ENCODE results near the gene VAPB. TPM values are rescaled to one million over a fixed set of nuclear protein-coding genes. Genes with fewer than 3 reads are reported as not detected.

The VAPB gene
- total and polyA plus RNA-seq, 8 donors = 36.3 to 52.9 (median 46.2) TPM

- H3K27ac ChIP-seq = no peak overlapping the region
- no peaks in the 10 kb centered on the region for H3K27me3 ChIP-seq
- H3K36me3 ChIP-seq = peaks cover 0 to 6% of the 10 kb centered on the region in 2 donors
- intact Hi-C loops (cut with DNase I) = no loop called here
- ATAC-seq (peak; percentile 74), DNase-seq (no peak)
- H3K9me3 ChIP-seq = no peaks in the 10 kb centered on the region
- no peak for TF ChIP-seq CTCF (IDR thresholded peaks at IDR 0.05)
- peaks cover 0 to 11% of the 10 kb centered on the region in 2 donors for H3K4me1 ChIP-seq
- no peak overlapping the region for H3K4me3 ChIP-seq
Measured at GRCh38 chr20:58432186-58432954, 43.3 kb downstream of the VAPB start.

DNA sequence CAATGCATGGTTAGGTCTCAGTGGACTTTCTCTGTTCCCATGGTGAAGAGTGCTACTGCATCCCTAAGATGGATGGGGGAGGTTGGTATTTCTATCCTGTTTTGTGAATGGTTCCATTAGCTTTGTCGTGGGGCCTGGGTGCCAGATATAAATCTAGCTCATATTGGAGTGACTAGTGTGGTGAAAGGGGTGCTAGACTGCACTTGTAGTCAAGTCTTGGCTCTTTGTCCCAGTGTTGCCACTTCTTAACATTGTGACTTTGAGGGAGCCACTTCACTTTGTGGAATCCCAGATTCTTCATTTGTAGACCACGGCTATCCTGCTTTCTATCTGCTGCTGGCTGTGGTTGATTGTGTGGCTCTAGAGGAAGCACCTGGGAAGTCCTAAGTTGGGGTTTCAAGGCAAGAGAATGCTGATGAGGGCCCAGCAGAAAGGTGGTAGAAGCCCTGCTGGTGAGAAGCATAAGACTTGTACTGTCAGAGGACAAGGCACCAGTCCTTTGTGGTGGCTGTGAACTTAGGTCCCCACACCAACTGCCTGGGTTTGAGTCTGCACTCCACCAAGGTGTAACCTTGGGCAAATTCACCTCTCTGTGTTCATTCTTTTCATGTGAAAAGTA is 44.1 kb downstream of the VAPB start:
- no peak overlapping the region for H3K27ac ChIP-seq
- peaks cover 0 to 11% of the 10 kb centered on the region in 2 donors for H3K4me1 ChIP-seq
- ATAC-seq = no peak
- intact Hi-C loops (cut with DNase I) = no loop called here
- peaks cover 0 to 6% of the 10 kb centered on the region in 2 donors for H3K36me3 ChIP-seq
- H3K27me3 ChIP-seq = no peaks in the 10 kb centered on the region
- H3K9me3 ChIP-seq = no peaks in the 10 kb centered on the region
- DNase-seq = no peak
- no peak overlapping the region for H3K4me3 ChIP-seq
- TF ChIP-seq CTCF (IDR thresholded peaks at IDR 0.05) = no peak

DNA sequence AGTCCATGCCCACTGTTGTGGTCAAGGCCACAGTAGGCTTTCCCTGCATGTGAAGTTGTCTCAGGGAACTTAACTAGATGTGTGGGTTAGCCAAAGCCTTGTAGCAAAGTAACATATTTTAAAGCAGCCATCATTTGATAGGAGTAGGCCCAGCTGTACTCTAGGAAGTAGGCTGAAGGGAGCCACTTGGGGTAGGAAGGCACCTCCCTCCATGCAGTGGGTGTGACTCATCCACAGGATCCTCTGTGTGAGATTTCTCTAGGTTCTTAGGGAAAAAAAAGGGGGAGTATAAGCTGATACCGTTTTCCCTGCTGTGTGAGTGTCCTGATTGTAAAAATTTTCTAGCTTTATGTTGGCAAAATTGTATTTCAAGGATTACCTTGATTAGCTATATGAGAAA is 44.7 kb downstream of the VAPB start:
- no peaks in the 10 kb centered on the region for H3K27me3 ChIP-seq
- no peaks in the 10 kb centered on the region for H3K9me3 ChIP-seq
- peaks cover 0 to 11% of the 10 kb centered on the region in 2 donors for H3K36me3 ChIP-seq
- H3K4me3 ChIP-seq = no peak overlapping the region
- intact Hi-C loops (cut with DNase I) = no loop called here
- no peak for TF ChIP-seq CTCF (IDR thresholded peaks at IDR 0.05)
- H3K4me1 ChIP-seq = peaks cover 0 to 11% of the 10 kb centered on the region in 2 donors
- no peak overlapping the region for H3K27ac ChIP-seq
- ATAC-seq = peak; percentile 73
- DNase-seq = no peak

GRCh38 chr20:58434326-58434725 is 45.3 kb downstream of the VAPB start:
- intact Hi-C loops (cut with DNase I) = no loop called here
- DNase-seq (no peak), ATAC-seq (no peak)
- Histone ChIP-seq H3K4me3 (no peak overlapping the region), H3K4me1 (peaks cover 0 to 11% of the 10 kb centered on the region in 2 donors), H3K36me3 (peaks cover 0 to 11% of the 10 kb centered on the region in 2 donors), H3K27me3 (no peaks in the 10 kb centered on the region), H3K9me3 (no peaks in the 10 kb centered on the region), H3K27ac (no peak overlapping the region)
- TF ChIP-seq CTCF (IDR thresholded peaks at IDR 0.05) = no peak

DNA sequence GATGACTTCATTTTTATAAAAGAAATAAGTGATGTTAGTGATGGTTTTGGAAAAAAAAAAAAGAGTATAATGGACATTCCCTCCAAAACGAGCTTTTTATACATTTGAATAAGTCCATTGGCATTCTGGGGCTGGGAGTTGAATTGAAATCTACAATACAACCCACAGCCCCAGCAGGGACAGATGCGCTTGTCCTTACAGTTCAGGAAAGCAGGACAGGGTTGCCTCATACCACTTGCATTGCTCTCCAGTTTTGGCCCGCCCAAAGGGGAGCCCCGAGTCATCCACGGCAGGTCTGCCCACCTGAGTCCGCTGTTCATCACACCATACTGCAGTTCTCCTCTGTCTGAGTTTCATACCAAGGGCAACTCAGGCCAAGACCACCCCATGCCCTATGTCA is 46.2 kb downstream of the VAPB start:
- no peaks in the 10 kb centered on the region for H3K9me3 ChIP-seq
- no peak for TF ChIP-seq CTCF (IDR thresholded peaks at IDR 0.05)
- ATAC-seq (no peak), DNase-seq (no peak)
- no peak overlapping the region for H3K4me3 ChIP-seq
- intact Hi-C loops (cut with DNase I) = no loop called here
- H3K4me1 ChIP-seq = peaks cover 0 to 11% of the 10 kb centered on the region in 2 donors
- H3K27me3 ChIP-seq = no peaks in the 10 kb centered on the region
- H3K36me3 ChIP-seq = peaks cover 0 to 14% of the 10 kb centered on the region in 2 donors
- H3K27ac ChIP-seq = no peak overlapping the region

All from left lung (tissue), 10 donors.